NCI-H1930 (cell line): ENCODE data around the gene ITGA3.
"Not testable (repeated sequence)": the region's sequence is repeated elsewhere in the genome, so short reads cannot be mapped to it uniquely, and the experiment has no call there.

Experiments used
- DNase-seq, 2 experiments: peaks; one replicate each; lab custom pipeline; 2025; lab: John Stamatoyannopoulos, UW

Gene ITGA3

DNA sequence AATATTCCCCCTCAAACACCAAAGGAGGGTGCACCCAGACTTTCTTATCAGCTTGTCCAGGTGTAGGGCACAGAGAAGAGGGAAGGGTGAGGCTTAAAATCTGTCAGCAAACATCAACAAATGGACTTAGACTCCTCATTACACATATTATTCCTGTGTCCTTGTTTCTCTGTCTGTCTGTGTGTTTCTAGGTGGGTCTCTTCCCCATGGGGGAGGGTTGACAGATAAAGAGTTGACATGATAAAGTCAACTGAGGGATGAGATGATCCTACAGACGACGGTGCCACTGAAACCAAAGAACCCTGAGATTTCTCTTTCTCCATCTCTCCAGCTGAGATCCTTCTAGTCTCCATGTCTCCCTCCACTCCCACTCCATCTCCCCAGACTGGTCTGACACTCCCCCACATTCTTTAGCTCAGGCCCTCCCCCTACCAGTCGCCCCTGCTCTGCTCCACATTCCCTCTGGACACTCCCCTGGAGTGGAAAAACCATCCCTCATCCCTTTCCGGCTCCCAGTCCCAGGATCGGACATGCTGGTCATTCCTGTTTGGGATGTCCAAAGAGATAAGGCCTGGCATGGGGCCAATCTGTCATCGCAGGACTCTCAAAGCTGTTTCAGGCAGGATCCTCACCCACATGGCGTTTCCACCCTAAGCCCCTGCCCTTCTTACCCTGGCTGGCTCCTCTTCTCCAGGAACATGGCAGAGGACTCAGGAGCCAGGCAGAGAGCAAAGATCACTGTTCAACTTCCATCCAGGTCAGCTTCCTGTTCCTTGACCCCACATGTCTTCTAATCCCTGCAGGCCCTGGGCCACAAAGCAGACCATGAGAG, 2.9 kb upstream of the ITGA3 start:
- no peak for DNase-seq

DNA sequence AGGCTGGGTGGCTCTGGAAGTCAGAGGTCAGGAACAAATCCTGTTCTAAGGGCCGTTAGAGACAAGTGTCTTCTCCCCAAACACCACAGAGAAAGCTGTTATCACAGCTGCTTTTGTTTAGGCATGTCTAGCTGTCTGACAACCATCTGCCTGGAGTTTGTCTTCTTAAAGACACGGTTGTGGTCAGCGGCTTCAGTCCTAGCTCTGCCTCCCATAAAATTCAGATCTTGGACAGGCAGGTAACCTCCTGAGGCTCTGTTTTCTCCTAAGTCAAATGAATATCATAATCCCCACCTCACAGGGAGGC, 2.3 kb upstream of the ITGA3 start:
- DNase-seq = no peak

- DNase-seq = peak; percentile 7 to 8
These were observed 870 bp upstream of the ITGA3 start for GRCh38 chr17:50055055-50055425.

DNA sequence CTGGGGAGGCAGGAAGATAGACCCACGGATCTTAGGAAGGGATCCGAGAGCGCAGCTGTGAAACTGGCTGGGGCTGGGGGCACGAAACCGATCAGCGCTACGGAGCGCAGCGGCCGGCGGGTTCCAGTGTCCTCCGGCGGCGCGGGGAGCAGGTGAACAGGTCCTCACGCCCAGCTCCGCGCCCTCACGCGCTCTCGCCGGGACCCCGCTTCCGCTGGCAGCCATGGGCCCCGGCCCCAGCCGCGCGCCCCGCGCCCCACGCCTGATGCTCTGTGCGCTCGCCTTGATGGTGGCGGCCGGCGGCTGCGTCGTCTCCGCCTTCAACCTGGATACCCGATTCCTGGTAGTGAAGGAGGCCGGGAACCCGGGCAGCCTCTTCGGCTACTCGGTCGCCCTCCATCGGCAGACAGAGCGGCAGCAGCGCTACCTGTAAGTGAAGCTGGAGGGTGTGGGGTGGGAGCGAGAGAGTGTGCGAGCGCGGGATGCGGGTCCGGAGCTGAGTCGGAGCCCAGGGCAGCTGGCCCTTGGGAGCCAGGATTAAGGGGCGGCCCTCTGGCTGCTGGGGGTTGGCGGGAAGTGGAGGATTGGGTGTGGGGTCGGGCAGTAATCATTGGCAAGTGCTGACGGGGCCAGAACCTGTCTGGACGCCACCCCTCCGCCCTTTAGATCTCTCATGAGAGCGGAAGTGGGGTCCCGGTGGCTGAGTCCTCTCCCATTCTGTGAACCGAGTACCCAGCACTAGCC, 479 bp downstream of the ITGA3 start:
- DNase-seq = peak; percentile 31 to 65

GRCh38 chr17:50056961-50057330, 1.0 kb downstream of the ITGA3 start:
- no peak for DNase-seq

GRCh38 chr17:50057521-50057991, 1.6 kb downstream of the ITGA3 start:
- DNase-seq = no peak

GRCh38 chr17:50058296-50058953, 2.5 kb downstream of the ITGA3 start:
- no peak for DNase-seq

GRCh38 chr17:50059256-50059655, 3.3 kb downstream of the ITGA3 start:
- DNase-seq = no peak

- DNase-seq = no peak
These were observed 3.9 kb downstream of the ITGA3 start for GRCh38 chr17:50059759-50060273.

- DNase-seq = no peak
These were observed 5.2 kb downstream of the ITGA3 start for GRCh38 chr17:50060951-50061712.

- not testable (repeated sequence) for DNase-seq
These were observed 5.8 kb downstream of the ITGA3 start for GRCh38 chr17:50061713-50062045.

GRCh38 chr17:50062293-50063243, 6.7 kb downstream of the ITGA3 start:
- DNase-seq = no peak

DNA sequence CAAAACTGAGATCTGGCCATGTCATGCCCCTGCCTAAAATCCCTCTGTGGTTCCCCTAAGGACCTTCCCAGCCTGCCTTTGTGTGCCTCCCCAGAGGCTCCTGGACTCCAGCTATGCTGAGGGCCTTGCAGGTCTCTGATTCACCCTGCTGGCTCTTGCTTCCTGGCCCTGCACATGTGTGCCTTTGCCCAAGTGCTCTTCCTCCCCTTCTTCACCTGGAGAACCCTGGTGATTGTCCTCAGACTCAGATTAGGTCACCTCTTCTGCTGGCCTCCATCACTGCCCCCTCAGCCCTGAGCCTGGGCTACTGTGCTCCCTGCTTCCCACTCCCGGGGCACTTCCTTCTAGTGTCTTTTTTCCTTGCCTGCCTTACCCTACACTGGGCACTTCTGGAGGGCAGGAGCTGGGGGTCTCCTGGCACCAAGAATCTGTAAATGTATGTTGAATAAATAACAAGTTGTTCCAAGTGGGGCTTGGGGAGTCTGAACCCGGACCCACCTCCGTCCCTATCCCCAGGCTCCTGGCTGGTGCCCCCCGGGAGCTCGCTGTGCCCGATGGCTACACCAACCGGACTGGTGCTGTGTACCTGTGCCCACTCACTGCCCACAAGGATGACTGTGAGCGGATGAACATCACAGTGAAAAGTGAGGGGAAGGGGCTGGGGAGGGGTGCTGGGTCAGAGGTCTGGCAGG, 7.8 kb downstream of the ITGA3 start:
- no peak for DNase-seq

GRCh38 chr17:50064253-50065001, 8.5 kb downstream of the ITGA3 start:
- no peak for DNase-seq

GRCh38 chr17:50065056-50065455, 9.1 kb downstream of the ITGA3 start:
- DNase-seq = no peak

GRCh38 chr17:50066995-50067394, 11.1 kb downstream of the ITGA3 start:
- no peak for DNase-seq

- no peak for DNase-seq
These were observed 12.1 kb downstream of the ITGA3 start for GRCh38 chr17:50067996-50068395.

GRCh38 chr17:50070908-50071680, 15.2 kb downstream of the ITGA3 start:
- DNase-seq = no peak

GRCh38 chr17:50071692-50072091, 15.8 kb downstream of the ITGA3 start:
- DNase-seq = no peak
